ENCODE results near the gene FGF14. TPM values are rescaled to one million over a fixed set of nuclear protein-coding genes. Genes with fewer than 3 reads are reported as not detected.
"Not testable (repeated sequence)": the region's sequence is repeated elsewhere in the genome, so short reads cannot be mapped to it uniquely, and the experiment has no call there.

FGF14 gene
- total RNA-seq, 1 donor from 2014 or later: 4.6 TPM

- peak; percentile 88 for TF ChIP-seq CTCF (IDR thresholded peaks at IDR 0.05; ENCODE audit: unreplicated experiment)
- Mint-ChIP-seq H3K9me3 (ENCODE audit: low read depth) (no peaks in the 10 kb centered on the region), H3K4me3 (ENCODE audit: low read depth) (no peak overlapping the region), H3K27ac (no peak overlapping the region), H3K36me3 (ENCODE audit: insufficient read depth) (no peaks in the 10 kb centered on the region), H3K4me1 (ENCODE audit: low read depth) (peaks cover 2% of the 10 kb centered on the region), H3K27me3 (no peaks in the 10 kb centered on the region)
- DNase-seq (ENCODE audit: low spot score, unreplicated experiment): no peak
Measured at GRCh38 chr13:102141625-102142472, 260.0 kb downstream of the FGF14 start.

- TF ChIP-seq CTCF (IDR thresholded peaks at IDR 0.05; ENCODE audit: unreplicated experiment): no peak
- H3K9me3 Mint-ChIP-seq (ENCODE audit: low read depth): no peaks in the 10 kb centered on the region
- H3K4me3 Mint-ChIP-seq (ENCODE audit: low read depth): no peak overlapping the region
- H3K27me3 Mint-ChIP-seq: no peaks in the 10 kb centered on the region
- no peak overlapping the region for H3K27ac Mint-ChIP-seq
- DNase-seq (ENCODE audit: low spot score, unreplicated experiment): no peak
- H3K36me3 Mint-ChIP-seq (ENCODE audit: insufficient read depth): no peaks in the 10 kb centered on the region
- peaks cover 2% of the 10 kb centered on the region for H3K4me1 Mint-ChIP-seq (ENCODE audit: low read depth)
Measured at GRCh38 chr13:102139626-102140025, 262.2 kb downstream of the FGF14 start.

DNA sequence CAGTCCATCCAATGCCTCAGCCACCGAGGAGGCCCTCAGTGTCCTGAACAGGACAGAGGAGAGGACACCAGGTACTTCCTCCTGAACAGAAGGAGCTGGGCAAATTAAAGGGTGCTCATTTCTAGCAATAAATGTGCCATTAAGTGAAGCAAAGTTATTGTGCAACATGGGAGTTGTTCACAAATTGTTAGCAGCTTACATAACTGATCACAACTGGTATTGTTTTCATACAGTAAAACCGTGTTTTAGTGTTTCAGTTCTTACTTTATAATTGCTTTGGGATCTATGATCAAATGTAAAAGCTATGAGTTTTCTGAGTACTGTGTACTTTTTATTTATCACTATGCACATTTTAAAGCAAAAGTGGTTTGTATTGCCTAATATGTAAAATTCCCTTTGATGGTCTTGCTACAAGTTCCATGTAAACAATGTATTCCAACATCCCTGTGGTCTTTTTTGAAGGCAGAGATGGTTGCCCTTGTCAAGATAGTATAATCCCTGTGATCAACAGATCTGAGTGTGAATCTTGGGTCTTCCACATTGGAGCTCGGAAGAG, 263.1 kb downstream of the FGF14 start:
- no peak for TF ChIP-seq CTCF (IDR thresholded peaks at IDR 0.05; ENCODE audit: unreplicated experiment)
- H3K36me3 Mint-ChIP-seq (ENCODE audit: insufficient read depth): no peaks in the 10 kb centered on the region
- H3K4me1 Mint-ChIP-seq (ENCODE audit: low read depth): peaks cover 4% of the 10 kb centered on the region
- H3K27ac Mint-ChIP-seq: no peak overlapping the region
- no peaks in the 10 kb centered on the region for H3K27me3 Mint-ChIP-seq
- no peak overlapping the region for H3K4me3 Mint-ChIP-seq (ENCODE audit: low read depth)
- DNase-seq (ENCODE audit: low spot score, unreplicated experiment): no peak
- H3K9me3 Mint-ChIP-seq (ENCODE audit: low read depth): no peaks in the 10 kb centered on the region

DNA sequence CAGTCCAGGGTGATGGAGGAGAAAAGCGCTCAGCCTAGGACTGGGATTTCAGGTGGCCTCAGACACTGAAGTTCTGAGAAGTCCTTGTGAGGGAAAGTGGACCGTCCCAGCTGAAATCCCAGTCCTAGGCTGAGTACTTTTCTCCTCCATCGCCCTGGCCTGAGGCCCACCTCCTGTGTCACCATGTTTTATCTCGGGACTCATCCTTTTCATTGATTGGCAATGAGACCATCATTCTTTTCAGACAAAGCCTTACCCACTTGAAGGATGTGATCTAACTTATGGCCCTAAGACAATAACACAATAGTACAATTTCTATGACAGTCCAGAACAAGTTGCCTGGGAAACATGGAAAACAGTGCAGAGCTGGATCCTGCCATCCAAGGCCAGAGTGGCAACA, 263.9 kb downstream of the FGF14 start:
- not testable (repeated sequence) for H3K9me3 Mint-ChIP-seq (ENCODE audit: low read depth); H3K4me1 Mint-ChIP-seq (ENCODE audit: low read depth); H3K27ac Mint-ChIP-seq; H3K36me3 Mint-ChIP-seq (ENCODE audit: insufficient read depth); DNase-seq (ENCODE audit: low spot score, unreplicated experiment); H3K27me3 Mint-ChIP-seq; H3K4me3 Mint-ChIP-seq (ENCODE audit: low read depth)

DNA sequence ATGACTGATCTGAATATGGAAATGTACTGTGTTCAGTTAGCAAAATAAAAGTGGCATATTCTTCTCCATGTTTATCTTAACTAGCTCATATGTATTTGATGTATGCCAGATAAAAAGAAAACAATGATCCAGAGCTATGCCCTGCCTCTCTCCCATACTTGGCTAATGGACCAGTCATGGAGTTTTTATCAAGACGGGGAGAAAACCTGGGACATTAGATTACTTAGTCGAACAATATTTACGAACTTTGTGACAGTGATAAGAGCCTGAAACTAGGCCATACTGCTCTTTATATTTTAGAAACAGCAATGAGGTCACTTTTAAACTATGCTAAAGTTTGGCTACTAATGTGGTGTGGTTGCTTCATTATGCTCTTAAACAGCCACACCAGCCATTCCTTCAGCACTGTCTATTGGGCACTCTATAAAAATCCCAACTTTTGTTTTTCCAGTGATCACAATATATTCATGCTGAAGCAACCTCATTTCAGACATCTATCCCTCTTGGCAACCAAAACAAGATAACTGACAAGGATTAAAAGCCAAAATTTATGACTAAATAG, 265.0 kb downstream of the FGF14 start:
- no peak for DNase-seq (ENCODE audit: low spot score, unreplicated experiment)
- Mint-ChIP-seq H3K36me3 (ENCODE audit: insufficient read depth) (no peaks in the 10 kb centered on the region), H3K4me3 (ENCODE audit: low read depth) (no peak overlapping the region), H3K27me3 (no peaks in the 10 kb centered on the region), H3K4me1 (ENCODE audit: low read depth) (peaks cover 4% of the 10 kb centered on the region), H3K9me3 (ENCODE audit: low read depth) (no peaks in the 10 kb centered on the region), H3K27ac (no peak overlapping the region)
- TF ChIP-seq CTCF (IDR thresholded peaks at IDR 0.05; ENCODE audit: unreplicated experiment): no peak

Data from progenitor cell of endocrine pancreas (in vitro differentiated cells).